MM.1S (cell line): ENCODE data around the gene ANKMY1.

ENCODE experiments used
- CTCF ChIP-seq: fragments of 300-600 bp; sonication (generic); IDR thresholded peaks from 2 replicates; pipeline ENCODE4 v1.5.1; 2016; ENCODE audit warnings: antibody characterized with exemption, low read length, mixed read lengths
- EZH2 ChIP-seq: fragments of 300-600 bp; sonication (generic); optimal IDR thresholded peaks from 2 replicates; pipeline ENCODE3; 2017; ENCODE audit warnings: low read depth, mild to moderate bottlenecking, antibody characterized with exemption, low read length, mixed read lengths
- EZH2phosphoT487 ChIP-seq: fragments of 300-600 bp; sonication (generic); IDR thresholded peaks from 2 replicates; pipeline ENCODE4 v1.6.1; 2018; ENCODE audit warnings: antibody characterized with exemption, low read length

- TF ChIP-seq CTCF: no peak
- no peak for TF ChIP-seq EZH2
- TF ChIP-seq EZH2phosphoT487: no peak
Measured at GRCh38 chr2:240578488-240578887, 20.7 kb upstream of the ANKMY1 start.
